Measurements from ENCODE around the gene CYP4F2. TPM values are rescaled to one million over a fixed set of nuclear protein-coding genes. Genes with fewer than 3 reads are reported as not detected.
"Not testable (repeated sequence)": the region's sequence is repeated elsewhere in the genome, so short reads cannot be mapped to it uniquely, and the experiment has no call there.

The CYP4F2 gene
- total and polyA plus RNA-seq, 4 donors, result 0.43 TPM; not detected in 3

DNA sequence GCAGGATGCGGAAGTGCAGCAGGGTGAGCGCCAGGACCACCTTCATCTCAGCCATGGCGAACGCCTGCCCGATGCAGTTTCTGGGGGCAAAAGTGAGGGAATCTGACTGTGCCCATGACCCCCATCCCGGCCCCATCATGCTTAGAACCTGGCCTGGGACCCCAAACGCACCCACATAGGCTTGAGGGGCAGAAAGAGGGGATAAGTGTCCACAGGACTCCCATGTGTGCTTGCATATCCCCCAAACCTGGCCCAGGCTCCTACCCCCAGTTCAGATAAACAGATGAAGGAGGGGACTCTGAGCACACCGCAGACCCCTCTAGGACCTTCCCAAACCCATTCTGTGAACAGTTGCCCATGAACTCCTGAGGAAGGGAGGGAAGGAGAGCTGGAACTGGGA, 16.0 kb upstream of the CYP4F2 start:
- H3K9ac ChIP-seq (ENCODE audit: insufficient read depth in 1 of 2, low read length in 2 of 2), result no peak overlapping the region
- TF ChIP-seq, protein P1, sequence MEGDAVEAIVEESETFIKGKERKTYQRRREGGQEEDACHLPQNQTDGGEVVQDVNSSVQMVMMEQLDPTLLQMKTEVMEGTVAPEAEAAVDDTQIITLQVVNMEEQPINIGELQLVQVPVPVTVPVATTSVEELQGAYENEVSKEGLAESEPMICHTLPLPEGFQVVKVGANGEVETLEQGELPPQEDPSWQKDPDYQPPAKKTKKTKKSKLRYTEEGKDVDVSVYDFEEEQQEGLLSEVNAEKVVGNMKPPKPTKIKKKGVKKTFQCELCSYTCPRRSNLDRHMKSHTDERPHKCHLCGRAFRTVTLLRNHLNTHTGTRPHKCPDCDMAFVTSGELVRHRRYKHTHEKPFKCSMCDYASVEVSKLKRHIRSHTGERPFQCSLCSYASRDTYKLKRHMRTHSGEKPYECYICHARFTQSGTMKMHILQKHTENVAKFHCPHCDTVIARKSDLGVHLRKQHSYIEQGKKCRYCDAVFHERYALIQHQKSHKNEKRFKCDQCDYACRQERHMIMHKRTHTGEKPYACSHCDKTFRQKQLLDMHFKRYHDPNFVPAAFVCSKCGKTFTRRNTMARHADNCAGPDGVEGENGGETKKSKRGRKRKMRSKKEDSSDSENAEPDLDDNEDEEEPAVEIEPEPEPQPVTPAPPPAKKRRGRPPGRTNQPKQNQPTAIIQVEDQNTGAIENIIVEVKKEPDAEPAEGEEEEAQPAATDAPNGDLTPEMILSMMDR (IDR thresholded peaks at IDR 0.05; ENCODE audit: control extremely low read depth, extremely low read depth), result no peak
- 81 to 85% methylated on average over 8 of the region's 8 CpGs for WGBS, 2 donors
- H3K4me3 ChIP-seq, result no peak overlapping the region
- H3K36me3 ChIP-seq (ENCODE audit: control insufficient read depth in 4 of 4, insufficient read depth in 4 of 4, low read length in 4 of 4), result no peaks in the 10 kb centered on the region
- peaks cover 0 to 5% (median 4%) of the 10 kb centered on the region in 4 donors for H3K9me3 ChIP-seq (ENCODE audit: control insufficient read depth in 4 of 4, insufficient read depth in 3 of 4, low read length in 3 of 4)
- H3K27me3 ChIP-seq (ENCODE audit: control insufficient read depth in 3 of 3, insufficient read depth in 3 of 3, low read length in 2 of 3), result peaks cover 0 to 31% (median 24%) of the 10 kb centered on the region in 3 donors
- H3K27ac ChIP-seq (ENCODE audit: low read depth in 1 of 2, low read length in 1 of 2), result no peak overlapping the region
- ATAC-seq (ENCODE audit: insufficient read depth, low FRiP score), result no peak
- no peaks in the 10 kb centered on the region for H3K4me1 ChIP-seq (ENCODE audit: control insufficient read depth in 5 of 5, insufficient read depth in 5 of 5, low read length in 5 of 5)
- no peak for DNase-seq

DNA sequence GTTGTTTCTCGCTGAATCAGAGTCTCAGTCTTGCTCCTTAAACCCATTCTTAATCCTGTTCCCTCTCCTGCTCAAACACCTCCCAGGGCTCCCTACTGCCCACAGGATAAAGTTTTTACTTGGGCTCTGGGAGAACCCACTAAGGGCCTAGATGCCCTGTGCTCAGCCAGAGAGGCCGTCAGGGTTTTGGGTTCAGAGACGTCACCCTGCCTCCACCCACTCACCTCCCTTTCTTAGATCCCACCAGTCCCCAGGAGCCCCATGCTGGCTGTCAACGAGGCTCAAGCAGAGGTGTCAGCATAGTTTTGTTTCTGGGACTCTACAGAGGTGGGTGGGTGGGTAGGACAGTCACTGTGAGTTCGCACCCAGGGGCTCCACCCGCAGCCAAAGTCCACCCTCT, 15.5 kb upstream of the CYP4F2 start:
- Histone ChIP-seq H3K4me1 (ENCODE audit: control insufficient read depth in 5 of 5, insufficient read depth in 5 of 5, low read length in 5 of 5) (no peaks in the 10 kb centered on the region), H3K9me3 (ENCODE audit: control insufficient read depth in 4 of 4, insufficient read depth in 3 of 4, low read length in 3 of 4) (peaks cover 0 to 5% (median 4%) of the 10 kb centered on the region in 4 donors), H3K36me3 (ENCODE audit: control insufficient read depth in 4 of 4, insufficient read depth in 4 of 4, low read length in 4 of 4) (no peaks in the 10 kb centered on the region), H3K4me3 (no peak overlapping the region), H3K27me3 (ENCODE audit: control insufficient read depth in 3 of 3, insufficient read depth in 3 of 3, low read length in 2 of 3) (peaks cover 0 to 35% (median 24%) of the 10 kb centered on the region in 3 donors), H3K9ac (ENCODE audit: insufficient read depth in 1 of 2, low read length in 2 of 2) (no peak overlapping the region), H3K27ac (ENCODE audit: low read depth in 1 of 2, low read length in 1 of 2) (no peak overlapping the region)
- 60 to 63% methylated on average over 6 of the region's 6 CpGs for WGBS, 2 donors
- ATAC-seq (ENCODE audit: insufficient read depth, low FRiP score) (no peak), DNase-seq (no peak)
- TF ChIP-seq, protein P1 (IDR thresholded peaks at IDR 0.05; ENCODE audit: control extremely low read depth, extremely low read depth), result no peak

DNA sequence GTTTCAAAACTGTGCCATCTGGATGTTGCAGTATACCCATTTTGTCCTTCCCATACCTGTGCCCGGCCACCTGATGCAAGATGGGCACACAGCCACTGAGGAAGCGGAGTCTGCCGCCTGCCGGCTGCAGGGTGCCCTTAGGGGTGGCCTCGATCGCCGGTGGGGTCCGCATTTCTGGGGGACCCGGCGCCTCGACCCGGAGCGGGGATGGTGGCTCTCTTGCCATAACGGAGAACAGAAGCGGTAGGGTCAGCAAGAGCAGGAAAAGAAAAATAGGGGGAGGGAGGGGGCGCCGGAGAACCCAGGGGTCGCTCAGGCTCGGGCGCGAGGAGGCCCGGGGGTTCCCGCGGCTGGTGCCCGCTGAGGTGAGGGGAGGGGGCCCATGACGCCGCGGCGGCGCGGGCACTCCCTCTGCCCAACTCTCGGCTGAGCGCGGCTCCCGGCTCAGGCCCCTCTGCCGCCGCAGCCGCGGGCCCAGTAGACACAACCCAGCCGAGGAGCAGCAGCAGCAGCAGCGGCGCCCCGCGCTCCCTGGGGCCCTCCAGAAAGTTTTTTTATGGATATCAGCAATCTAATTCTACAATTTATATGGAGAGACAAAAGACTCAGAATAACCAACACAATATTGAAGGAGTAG, 13.8 kb upstream of the CYP4F2 start:
- no peak overlapping the region for H3K4me3 ChIP-seq
- H3K27me3 ChIP-seq (ENCODE audit: control insufficient read depth in 3 of 3, insufficient read depth in 3 of 3, low read length in 2 of 3), result peaks cover 0 to 35% (median 24%) of the 10 kb centered on the region in 3 donors
- no peaks in the 10 kb centered on the region for H3K36me3 ChIP-seq (ENCODE audit: control insufficient read depth in 4 of 4, insufficient read depth in 4 of 4, low read length in 4 of 4)
- no peak overlapping the region for H3K9ac ChIP-seq (ENCODE audit: insufficient read depth in 1 of 2, low read length in 2 of 2)
- DNase-seq (no peak), ATAC-seq (ENCODE audit: insufficient read depth, low FRiP score) (no peak)
- peaks cover 0 to 5% (median 4%) of the 10 kb centered on the region in 4 donors for H3K9me3 ChIP-seq (ENCODE audit: control insufficient read depth in 4 of 4, insufficient read depth in 3 of 4, low read length in 3 of 4)
- no peak overlapping the region for H3K27ac ChIP-seq (ENCODE audit: low read depth in 1 of 2, low read length in 1 of 2)
- TF ChIP-seq, protein P1 (IDR thresholded peaks at IDR 0.05; ENCODE audit: control extremely low read depth, extremely low read depth), result no peak
- H3K4me1 ChIP-seq (ENCODE audit: control insufficient read depth in 5 of 5, insufficient read depth in 5 of 5, low read length in 5 of 5), result no peaks in the 10 kb centered on the region
- 2% methylated on average over 37 to 44 of the region's 44 CpGs for WGBS, 2 donors

DNA sequence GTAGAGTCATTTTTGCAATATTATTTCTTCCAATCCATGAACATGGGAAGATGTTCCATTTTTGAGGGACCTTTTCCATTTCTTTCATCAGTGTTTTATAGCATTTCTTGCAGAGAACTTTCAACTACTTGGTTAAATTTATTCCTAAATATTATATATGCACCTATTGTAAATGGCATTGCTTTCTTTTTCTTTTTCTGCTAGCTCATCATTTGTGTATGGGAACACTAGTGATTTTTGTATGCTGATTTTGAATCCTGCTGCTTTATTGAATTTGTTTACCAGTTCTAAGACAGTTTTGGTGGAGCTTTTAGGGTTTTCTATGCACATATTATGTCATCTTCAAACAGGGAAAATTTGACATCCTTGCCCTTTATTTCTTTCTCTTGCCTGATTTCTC, 7.2 kb upstream of the CYP4F2 start:
- Histone ChIP-seq H3K9me3 (ENCODE audit: control insufficient read depth in 4 of 4, insufficient read depth in 3 of 4, low read length in 3 of 4) (peaks cover 0 to 2% (median 0%) of the 10 kb centered on the region in 4 donors), H3K9ac (ENCODE audit: insufficient read depth in 1 of 2, low read length in 2 of 2) (no peak overlapping the region), H3K27me3 (ENCODE audit: control insufficient read depth in 3 of 3, insufficient read depth in 3 of 3, low read length in 2 of 3) (peaks cover 0 to 22% (median 0%) of the 10 kb centered on the region in 3 donors), H3K27ac (ENCODE audit: low read depth in 1 of 2, low read length in 1 of 2) (no peak overlapping the region), H3K36me3 (ENCODE audit: control insufficient read depth in 4 of 4, insufficient read depth in 4 of 4, low read length in 4 of 4) (no peaks in the 10 kb centered on the region), H3K4me1 (ENCODE audit: control insufficient read depth in 5 of 5, insufficient read depth in 5 of 5, low read length in 5 of 5) (no peaks in the 10 kb centered on the region), H3K4me3 (no peak overlapping the region)
- TF ChIP-seq, protein P1 (IDR thresholded peaks at IDR 0.05; ENCODE audit: control extremely low read depth, extremely low read depth), result no peak
- ATAC-seq (ENCODE audit: insufficient read depth, low FRiP score) (no peak), DNase-seq (no peak)

DNA sequence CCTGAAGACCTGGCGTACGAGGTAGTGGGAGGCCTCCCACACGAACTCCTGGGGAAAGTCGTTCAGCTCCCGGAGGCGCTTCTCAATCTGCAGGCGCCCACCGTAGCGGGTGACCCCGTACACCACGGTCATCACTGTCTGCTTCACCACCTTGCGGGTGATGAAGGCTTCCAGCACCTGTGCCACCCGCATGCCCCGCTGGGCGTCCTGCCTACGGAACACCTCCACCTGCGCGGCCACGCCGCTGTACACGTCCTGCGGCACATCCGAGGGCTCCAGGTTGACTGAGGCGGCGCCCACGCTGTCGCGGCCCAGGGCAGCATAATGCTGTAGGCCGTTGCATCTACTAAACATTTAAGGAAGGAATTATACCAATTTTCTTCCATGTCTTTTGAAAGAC, 5.0 kb upstream of the CYP4F2 start:
- H3K27ac ChIP-seq (ENCODE audit: low read depth in 1 of 2, low read length in 1 of 2); H3K9ac ChIP-seq (ENCODE audit: insufficient read depth in 1 of 2, low read length in 2 of 2); H3K36me3 ChIP-seq (ENCODE audit: control insufficient read depth in 4 of 4, insufficient read depth in 4 of 4, low read length in 4 of 4); H3K4me1 ChIP-seq (ENCODE audit: control insufficient read depth in 5 of 5, insufficient read depth in 5 of 5, low read length in 5 of 5); H3K4me3 ChIP-seq; H3K9me3 ChIP-seq (ENCODE audit: control insufficient read depth in 4 of 4, insufficient read depth in 3 of 4, low read length in 3 of 4); ATAC-seq (ENCODE audit: insufficient read depth, low FRiP score); DNase-seq: not testable (repeated sequence)
- H3K27me3 ChIP-seq (ENCODE audit: control insufficient read depth in 3 of 3, insufficient read depth in 3 of 3, low read length in 2 of 3), result peaks cover 0 to 15% (median 7%) of the 10 kb centered on the region in 3 donors
- 83 to 87% methylated on average over 29 of the region's 29 CpGs for WGBS, 2 donors

All from lung (tissue), 12 donors.